Measurements from ENCODE around the gene GTSE1. TPM values are rescaled to one million over a fixed set of nuclear protein-coding genes. Genes with fewer than 3 reads are reported as not detected.

Gene GTSE1
- polyA plus RNA-seq (2013, experiment 1 of 2), result 34.5 TPM
- polyA plus RNA-seq (2013, experiment 2 of 2), result 34.6 TPM

GRCh38 chr22:46296257-46297150 lies at the start of gene GTSE1:
TSS of gene GTSE1 (plus strand) at chr22:46296870. CDS start at chr22:46297401, 531 bp downstream.
- peak within 1 kb of the TSS; percentile 88 for H3K56ac ChIP-seq (ENCODE audit: low read length)
- peak within 1 kb of the TSS; percentile 50 for H2AK5ac ChIP-seq (ENCODE audit: low read length)
- DNase-seq, result peak; percentile 99
- H3K79me2 ChIP-seq (ENCODE audit: control insufficient read depth, insufficient read depth, low read length), result peaks cover 21% of the 10 kb centered on the region
- peaks cover 10% of the 10 kb centered on the region for H3K36me3 ChIP-seq (ENCODE audit: control insufficient read depth, insufficient read depth, low read length)
- peak within 1 kb of the TSS; percentile 92 for H3K4ac ChIP-seq (ENCODE audit: low read depth, low read length)
- peak within 1 kb of the TSS; percentile 58 for H4K8ac ChIP-seq (ENCODE audit: low read depth, low read length)
- H2BK15ac ChIP-seq (replicated peaks; ENCODE audit: low read depth), result no peak within 1 kb of the TSS
- WGBS (ENCODE audit: extremely low coverage, insufficient coverage, low lambda C conversion rate), result no CpG with 5 or more reads among the region's 76 CpGs
- peak within 1 kb of the TSS; percentile 87 for H3K4me2 ChIP-seq (ENCODE audit: low read length)
- no peak within 1 kb of the TSS for H4K5ac ChIP-seq (ENCODE audit: low read length)
- H3K23ac ChIP-seq (ENCODE audit: low read length), result peak within 1 kb of the TSS; percentile 83
- H3K27ac ChIP-seq (ENCODE audit: low read depth, low read length), result peak within 1 kb of the TSS; percentile 57
- peak within 1 kb of the TSS; percentile 79 for H3K9ac ChIP-seq (ENCODE audit: low read length)
- H3K4me1 ChIP-seq (ENCODE audit: control insufficient read depth, low read depth, low read length), result no peaks in the 10 kb centered on the region
- H3K18ac ChIP-seq (ENCODE audit: low read length), result peak within 1 kb of the TSS; percentile 86
- peak within 1 kb of the TSS; percentile 13 for H2BK5ac ChIP-seq (ENCODE audit: low read length)
- peaks cover 21% of the 10 kb centered on the region for H3K79me1 ChIP-seq (ENCODE audit: low read length)
- peak within 1 kb of the TSS; percentile 47 for H3K4me3 ChIP-seq (ENCODE audit: low read length)
- H3K27me3 ChIP-seq (ENCODE audit: insufficient read depth, low read length, poor library complexity), result no peaks in the 10 kb centered on the region
- peak within 1 kb of the TSS; percentile 47 for H2BK120ac ChIP-seq (ENCODE audit: low read depth, low read length)

GRCh38 chr22:46247443-46247975 lies 49.2 kb upstream of the GTSE1 start:
- no peak overlapping the region for H3K23ac ChIP-seq (ENCODE audit: low read length)

GRCh38 chr22:46250035-46250782 lies 46.5 kb upstream of the GTSE1 start, which contains the start of gene CDPF1:
TSS of gene CDPF1 (minus strand) at chr22:46250293. CDS start at chr22:46248284, 2,009 bp downstream.
- no peak within 1 kb of the TSS for H4K8ac ChIP-seq (ENCODE audit: low read depth, low read length)
- peak within 1 kb of the TSS; percentile 93 for H3K4me2 ChIP-seq (ENCODE audit: low read length)
- H3K4me3 ChIP-seq (ENCODE audit: low read length), result peak within 1 kb of the TSS; percentile 76
- H2BK120ac ChIP-seq (ENCODE audit: low read depth, low read length), result no peak within 1 kb of the TSS
- peak within 1 kb of the TSS; percentile 55 for H3K18ac ChIP-seq (ENCODE audit: low read length)
- H3K79me1 ChIP-seq (ENCODE audit: low read length), result no peaks in the 10 kb centered on the region
- DNase-seq, result peak; percentile 80
- no CpG with 5 or more reads among the region's 89 CpGs for WGBS (ENCODE audit: extremely low coverage, insufficient coverage, low lambda C conversion rate)
- H3K27ac ChIP-seq (ENCODE audit: low read depth, low read length), result peak within 1 kb of the TSS; percentile 16
- no peak within 1 kb of the TSS for H2AK5ac ChIP-seq (ENCODE audit: low read length)
- no peak within 1 kb of the TSS for H2BK5ac ChIP-seq (ENCODE audit: low read length)
- H3K23ac ChIP-seq (ENCODE audit: low read length), result peak within 1 kb of the TSS; percentile 80
- no peaks in the 10 kb centered on the region for H3K79me2 ChIP-seq (ENCODE audit: control insufficient read depth, insufficient read depth, low read length)
- no peak within 1 kb of the TSS for H4K5ac ChIP-seq (ENCODE audit: low read length)
- peak within 1 kb of the TSS; percentile 81 for H3K4ac ChIP-seq (ENCODE audit: low read depth, low read length)
- H3K56ac ChIP-seq (ENCODE audit: low read length), result peak within 1 kb of the TSS; percentile 99
- H3K4me1 ChIP-seq (ENCODE audit: control insufficient read depth, low read depth, low read length), result no peaks in the 10 kb centered on the region
- H2BK15ac ChIP-seq (replicated peaks; ENCODE audit: low read depth), result no peak within 1 kb of the TSS
- no peaks in the 10 kb centered on the region for H3K36me3 ChIP-seq (ENCODE audit: control insufficient read depth, insufficient read depth, low read length)
- H3K9ac ChIP-seq (ENCODE audit: low read length), result peak within 1 kb of the TSS; percentile 97
- no peaks in the 10 kb centered on the region for H3K27me3 ChIP-seq (ENCODE audit: insufficient read depth, low read length, poor library complexity)

More at GRCh38 chr22:46247443-46247975, 49.2 kb upstream of the GTSE1 start:
- H2BK5ac ChIP-seq (ENCODE audit: low read length), result no peak overlapping the region
- no peak overlapping the region for H4K5ac ChIP-seq (ENCODE audit: low read length)
- no peaks in the 10 kb centered on the region for H3K79me1 ChIP-seq (ENCODE audit: low read length)
- H3K27me3 ChIP-seq (ENCODE audit: insufficient read depth, low read length, poor library complexity), result no peaks in the 10 kb centered on the region
- no peak overlapping the region for H3K18ac ChIP-seq (ENCODE audit: low read length)
- H3K4me3 ChIP-seq (ENCODE audit: low read length), result no peak overlapping the region
- DNase-seq, result no peak
- H3K4me2 ChIP-seq (ENCODE audit: low read length), result no peak overlapping the region
- H2BK120ac ChIP-seq (ENCODE audit: low read depth, low read length), result no peak overlapping the region
- no peak overlapping the region for H3K4ac ChIP-seq (ENCODE audit: low read depth, low read length)
- H3K9ac ChIP-seq (ENCODE audit: low read length), result no peak overlapping the region
- H3K36me3 ChIP-seq (ENCODE audit: control insufficient read depth, insufficient read depth, low read length), result no peaks in the 10 kb centered on the region
- H3K56ac ChIP-seq (ENCODE audit: low read length), result no peak overlapping the region
- H3K4me1 ChIP-seq (ENCODE audit: control insufficient read depth, low read depth, low read length), result no peaks in the 10 kb centered on the region
- H2BK15ac ChIP-seq (replicated peaks; ENCODE audit: low read depth), result no peak overlapping the region
- no peak overlapping the region for H3K27ac ChIP-seq (ENCODE audit: low read depth, low read length)
- no peak overlapping the region for H4K8ac ChIP-seq (ENCODE audit: low read depth, low read length)
- WGBS (ENCODE audit: extremely low coverage, insufficient coverage, low lambda C conversion rate), result no CpG with 5 or more reads among the region's 2 CpGs
- H3K79me2 ChIP-seq (ENCODE audit: control insufficient read depth, insufficient read depth, low read length), result no peaks in the 10 kb centered on the region
- H2AK5ac ChIP-seq (ENCODE audit: low read length), result no peak overlapping the region

- Histone ChIP-seq H3K36me3 (ENCODE audit: control insufficient read depth, insufficient read depth, low read length) (no peaks in the 10 kb centered on the region), H4K5ac (ENCODE audit: low read length) (no peak overlapping the region), H3K4ac (ENCODE audit: low read depth, low read length) (no peak overlapping the region), H2BK120ac (ENCODE audit: low read depth, low read length) (no peak overlapping the region), H2BK15ac (replicated peaks; ENCODE audit: low read depth) (no peak overlapping the region), H3K79me2 (ENCODE audit: control insufficient read depth, insufficient read depth, low read length) (no peaks in the 10 kb centered on the region), H3K56ac (ENCODE audit: low read length) (peak overlapping the region; percentile 91), H3K4me1 (ENCODE audit: control insufficient read depth, low read depth, low read length) (no peaks in the 10 kb centered on the region), H3K23ac (ENCODE audit: low read length) (peak overlapping the region; percentile 80), H3K27ac (ENCODE audit: low read depth, low read length) (no peak overlapping the region), H3K4me2 (ENCODE audit: low read length) (peak overlapping the region; percentile 93), H4K8ac (ENCODE audit: low read depth, low read length) (no peak overlapping the region), H3K9ac (ENCODE audit: low read length) (peak overlapping the region; percentile 89), H3K27me3 (ENCODE audit: insufficient read depth, low read length, poor library complexity) (no peaks in the 10 kb centered on the region), H2BK5ac (ENCODE audit: low read length) (no peak overlapping the region), H3K4me3 (ENCODE audit: low read length) (peak overlapping the region; percentile 64), H2AK5ac (ENCODE audit: low read length) (no peak overlapping the region), H3K79me1 (ENCODE audit: low read length) (no peaks in the 10 kb centered on the region), H3K18ac (ENCODE audit: low read length) (no peak overlapping the region)
- WGBS (ENCODE audit: extremely low coverage, insufficient coverage, low lambda C conversion rate), result no CpG with 5 or more reads among the region's 25 CpGs
- DNase-seq, result no peak
These were observed 45.9 kb upstream of the GTSE1 start for GRCh38 chr22:46250783-46251125.

GRCh38 chr22:46251266-46251665 lies 45.4 kb upstream of the GTSE1 start:
- Histone ChIP-seq H3K56ac (ENCODE audit: low read length) (no peak overlapping the region), H3K36me3 (ENCODE audit: control insufficient read depth, insufficient read depth, low read length) (no peaks in the 10 kb centered on the region), H3K4ac (ENCODE audit: low read depth, low read length) (no peak overlapping the region), H4K8ac (ENCODE audit: low read depth, low read length) (no peak overlapping the region), H3K4me3 (ENCODE audit: low read length) (no peak overlapping the region), H3K79me2 (ENCODE audit: control insufficient read depth, insufficient read depth, low read length) (no peaks in the 10 kb centered on the region), H3K9ac (ENCODE audit: low read length) (peak overlapping the region; percentile 89), H4K5ac (ENCODE audit: low read length) (no peak overlapping the region), H3K23ac (ENCODE audit: low read length) (no peak overlapping the region), H3K18ac (ENCODE audit: low read length) (no peak overlapping the region), H3K27me3 (ENCODE audit: insufficient read depth, low read length, poor library complexity) (no peaks in the 10 kb centered on the region), H3K79me1 (ENCODE audit: low read length) (no peaks in the 10 kb centered on the region), H2BK15ac (replicated peaks; ENCODE audit: low read depth) (no peak overlapping the region), H2BK5ac (ENCODE audit: low read length) (no peak overlapping the region), H2BK120ac (ENCODE audit: low read depth, low read length) (no peak overlapping the region), H3K4me2 (ENCODE audit: low read length) (no peak overlapping the region), H3K4me1 (ENCODE audit: control insufficient read depth, low read depth, low read length) (no peaks in the 10 kb centered on the region), H3K27ac (ENCODE audit: low read depth, low read length) (no peak overlapping the region), H2AK5ac (ENCODE audit: low read length) (no peak overlapping the region)
- DNase-seq, result no peak
- WGBS (ENCODE audit: extremely low coverage, insufficient coverage, low lambda C conversion rate), result no CpG with 5 or more reads among the region's 7 CpGs

All from mesendoderm (in vitro differentiated cells).